ACC112 (cell line): ENCODE measurements around the gene MPZL2.

Experiments
- H2AFZ ChIP-seq: fragments of 200-600 bp; sonication (generic); one replicate; pipeline ENCODE4 v1.6.0; 2017; ENCODE audit warnings: antibody characterized with exemption, low read length; ENCODE audit not compliant: unreplicated experiment
- H3K27ac ChIP-seq: fragments of 200-600 bp; sonication (generic); 2 replicates; pipeline ENCODE4 v1.5.1; 2014; ENCODE audit warnings: low read depth, mild to moderate bottlenecking, antibody characterized with exemption, low read length, moderate library complexity
- H3K27me3 ChIP-seq: fragments of 200-600 bp; sonication (generic); 2 replicates; pipeline ENCODE4 v1.6.1; 2014; ENCODE audit warnings: mild to moderate bottlenecking, antibody characterized with exemption, low read length, moderate library complexity, mixed read lengths; ENCODE audit not compliant: insufficient read depth
- H3K36me3 ChIP-seq: fragments of 200-600 bp; sonication (generic); 2 replicates; pipeline ENCODE4 v1.6.1; 2016; ENCODE audit warnings: mild to moderate bottlenecking, antibody characterized with exemption, low read length, moderate library complexity, mixed read lengths; ENCODE audit not compliant: insufficient read depth
- H3K4me1 ChIP-seq: fragments of 200-600 bp; sonication (generic); one replicate; pipeline ENCODE4 v1.6.1; 2016; ENCODE audit warnings: low read length, mixed read lengths; ENCODE audit not compliant: insufficient read depth, unreplicated experiment, control insufficient read depth
- H3K4me3 ChIP-seq: fragments of 200-600 bp; sonication (generic); 2 replicates; pipeline ENCODE4 v1.5.1; 2014; ENCODE audit warnings: mild to moderate bottlenecking, low read depth, low read length
- H3K79me2 ChIP-seq: fragments of 200-600 bp; sonication (generic); one replicate; pipeline ENCODE4 v1.6.0; 2016; ENCODE audit warnings: low read length; ENCODE audit not compliant: control insufficient read depth, unreplicated experiment, insufficient read depth

Gene MPZL2

DNA sequence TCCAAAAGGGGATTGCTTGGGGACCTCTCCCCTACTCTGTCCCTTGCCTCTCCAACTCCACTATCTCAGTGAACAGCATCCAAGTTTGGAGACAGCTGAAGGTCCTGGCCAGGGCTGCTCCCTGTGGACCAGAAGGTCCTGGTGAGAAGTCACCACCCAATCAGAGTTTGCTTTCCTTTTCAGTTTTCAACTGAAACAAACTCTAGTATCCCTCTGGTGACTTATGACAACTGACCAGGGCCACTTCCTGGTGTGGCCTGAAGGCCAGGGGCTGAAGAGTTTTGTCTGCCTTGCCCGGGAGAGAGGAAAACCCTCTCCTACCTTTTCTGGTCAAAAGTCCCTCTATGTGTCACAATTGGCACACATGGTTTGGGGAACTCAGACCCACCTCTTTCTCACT, 44.4 kb downstream of the MPZL2 start:
- Histone ChIP-seq H3K36me3 (no peaks in the 10 kb centered on the region), H3K4me1 (no peaks in the 10 kb centered on the region), H3K27ac (no peak overlapping the region), H3K4me3 (no peak overlapping the region), H3K79me2 (no peaks in the 10 kb centered on the region), H2AFZ (no peak overlapping the region), H3K27me3 (peaks cover 89% of the 10 kb centered on the region)

DNA sequence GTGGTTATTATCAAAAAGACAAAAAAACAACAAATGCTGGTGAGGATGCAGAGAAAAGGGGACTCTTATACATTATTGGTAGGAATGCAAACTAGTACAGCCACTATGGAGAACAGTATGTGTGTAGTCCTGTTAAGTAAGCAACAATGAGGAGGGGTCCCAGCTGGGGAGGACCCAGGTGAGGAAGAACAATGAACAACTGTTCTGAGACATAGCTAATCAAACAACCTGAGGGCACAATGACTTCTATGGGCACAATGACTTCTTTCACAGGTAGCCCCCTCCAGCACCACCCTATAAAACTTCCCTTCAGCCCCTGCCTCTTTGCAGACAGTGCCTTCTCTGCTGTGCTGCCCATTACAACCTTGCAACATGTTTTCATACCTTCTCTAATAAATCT, 44.9 kb downstream of the MPZL2 start:
- Histone ChIP-seq H3K4me1 (no peaks in the 10 kb centered on the region), H3K36me3 (no peaks in the 10 kb centered on the region), H2AFZ (no peak overlapping the region), H3K27me3 (peaks cover 89% of the 10 kb centered on the region), H3K79me2 (no peaks in the 10 kb centered on the region), H3K4me3 (no peak overlapping the region), H3K27ac (no peak overlapping the region)

DNA sequence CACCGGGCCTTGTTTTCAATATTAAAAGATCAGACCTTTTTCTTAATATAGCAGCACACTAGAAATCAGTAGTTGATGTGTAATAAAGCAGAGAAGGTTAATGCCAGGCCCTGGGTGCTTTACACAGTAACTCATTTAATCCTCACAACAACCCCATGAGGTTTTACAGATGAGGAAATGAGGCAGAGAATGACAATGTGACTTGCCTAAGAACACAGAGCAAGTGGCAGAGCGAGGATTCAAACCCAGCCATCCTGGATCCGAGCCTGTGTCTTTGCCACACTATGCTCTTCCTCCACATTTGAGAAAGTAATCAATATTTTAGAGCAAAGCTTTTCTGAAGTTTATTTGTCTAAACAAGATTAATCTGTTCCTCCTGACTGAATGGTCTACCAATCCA, 46.5 kb downstream of the MPZL2 start:
- H3K79me2 ChIP-seq: no peaks in the 10 kb centered on the region
- H3K4me1 ChIP-seq: no peaks in the 10 kb centered on the region
- H3K4me3 ChIP-seq: no peak overlapping the region
- no peaks in the 10 kb centered on the region for H3K36me3 ChIP-seq
- H2AFZ ChIP-seq: no peak overlapping the region
- no peak overlapping the region for H3K27ac ChIP-seq
- H3K27me3 ChIP-seq: peaks cover 92% of the 10 kb centered on the region

DNA sequence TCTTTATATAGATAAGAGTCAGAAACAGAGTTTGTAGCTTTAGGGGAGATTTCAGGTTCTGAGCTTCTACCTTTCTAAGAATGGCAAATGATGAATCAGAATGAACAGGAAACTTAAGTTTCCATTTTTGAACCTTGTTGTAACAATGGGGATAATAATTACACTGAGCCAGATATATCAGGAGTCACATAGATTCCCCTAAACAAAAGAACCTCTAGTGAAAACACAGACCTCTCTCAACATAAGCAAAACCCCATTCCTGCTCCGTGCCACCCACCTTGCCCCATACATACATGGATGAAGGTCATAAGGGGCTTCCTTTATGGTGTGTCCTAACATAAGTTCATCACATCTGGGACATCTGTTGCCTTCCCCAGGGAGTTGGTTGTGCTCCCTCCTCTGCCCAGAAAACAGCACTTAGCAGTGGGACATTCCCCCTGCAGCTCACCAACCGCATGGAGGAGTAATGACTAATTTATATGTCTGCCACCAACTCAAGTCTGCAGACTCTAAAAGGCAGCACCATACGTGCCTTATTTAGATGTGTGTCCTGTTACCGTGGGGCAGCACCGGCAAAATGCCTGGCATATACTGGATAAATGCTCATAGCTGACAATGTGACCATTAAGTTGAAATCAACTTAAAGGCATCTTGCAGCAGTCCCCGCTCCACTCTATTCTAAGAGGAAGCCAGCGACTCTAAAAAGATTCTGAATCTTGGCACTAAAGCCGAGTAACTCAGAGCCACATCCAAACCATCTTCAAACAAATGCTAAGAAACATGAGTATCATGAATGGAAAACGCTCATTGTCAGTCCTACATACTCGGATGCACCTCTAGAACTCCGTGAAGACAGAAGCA, 47.2 kb downstream of the MPZL2 start:
- peaks cover 96% of the 10 kb centered on the region for H3K27me3 ChIP-seq
- H3K36me3 ChIP-seq: no peaks in the 10 kb centered on the region
- H3K4me3 ChIP-seq: no peak overlapping the region
- no peaks in the 10 kb centered on the region for H3K4me1 ChIP-seq
- no peaks in the 10 kb centered on the region for H3K79me2 ChIP-seq
- H3K27ac ChIP-seq: no peak overlapping the region
- no peak overlapping the region for H2AFZ ChIP-seq

DNA sequence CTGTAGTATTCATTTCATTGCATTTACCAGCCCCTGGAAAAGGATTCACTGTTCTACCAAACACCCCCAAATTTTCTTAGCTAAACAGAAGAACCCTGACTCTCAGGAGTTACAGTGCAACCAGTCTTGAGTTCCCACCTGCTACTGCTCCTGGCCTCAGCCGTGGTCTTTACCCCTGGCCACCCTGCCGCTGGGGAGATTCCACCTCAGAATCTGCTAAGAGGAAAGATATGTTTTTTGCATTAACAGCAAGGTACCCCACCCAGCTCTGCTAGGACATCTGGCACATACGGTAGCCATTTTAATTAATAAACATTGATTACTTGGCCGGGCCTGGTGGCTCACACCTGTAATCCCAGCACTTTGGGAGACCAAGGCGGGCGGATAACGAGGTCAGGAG, 48.3 kb downstream of the MPZL2 start:
- Histone ChIP-seq H3K27me3 (peaks cover 91% of the 10 kb centered on the region), H2AFZ (no peak overlapping the region), H3K79me2 (no peaks in the 10 kb centered on the region), H3K4me3 (no peak overlapping the region), H3K27ac (no peak overlapping the region), H3K4me1 (no peaks in the 10 kb centered on the region), H3K36me3 (no peaks in the 10 kb centered on the region)

DNA sequence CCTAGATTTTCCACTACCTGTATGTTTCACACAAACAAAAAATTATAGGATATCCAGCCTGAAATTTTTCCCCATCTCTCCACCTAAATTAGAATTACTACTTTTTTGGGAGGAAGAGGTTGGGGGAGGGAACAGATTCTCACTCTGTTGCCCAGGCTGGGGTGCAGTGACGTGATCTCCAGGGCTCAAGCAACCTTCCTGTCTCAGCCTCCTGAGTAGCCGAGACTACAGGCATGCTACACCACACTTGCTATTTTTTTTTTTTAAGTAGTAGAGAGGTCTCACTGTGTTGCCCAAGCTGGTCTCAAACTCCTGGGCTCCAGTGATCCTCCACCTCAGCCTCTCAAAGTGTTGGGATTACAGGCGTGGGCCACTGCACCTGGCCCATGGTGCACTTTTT, 48.8 kb downstream of the MPZL2 start:
- Histone ChIP-seq H3K36me3 (no peaks in the 10 kb centered on the region), H2AFZ (no peak overlapping the region), H3K4me3 (no peak overlapping the region), H3K27ac (no peak overlapping the region), H3K79me2 (no peaks in the 10 kb centered on the region), H3K27me3 (peaks cover 91% of the 10 kb centered on the region), H3K4me1 (no peaks in the 10 kb centered on the region)

DNA sequence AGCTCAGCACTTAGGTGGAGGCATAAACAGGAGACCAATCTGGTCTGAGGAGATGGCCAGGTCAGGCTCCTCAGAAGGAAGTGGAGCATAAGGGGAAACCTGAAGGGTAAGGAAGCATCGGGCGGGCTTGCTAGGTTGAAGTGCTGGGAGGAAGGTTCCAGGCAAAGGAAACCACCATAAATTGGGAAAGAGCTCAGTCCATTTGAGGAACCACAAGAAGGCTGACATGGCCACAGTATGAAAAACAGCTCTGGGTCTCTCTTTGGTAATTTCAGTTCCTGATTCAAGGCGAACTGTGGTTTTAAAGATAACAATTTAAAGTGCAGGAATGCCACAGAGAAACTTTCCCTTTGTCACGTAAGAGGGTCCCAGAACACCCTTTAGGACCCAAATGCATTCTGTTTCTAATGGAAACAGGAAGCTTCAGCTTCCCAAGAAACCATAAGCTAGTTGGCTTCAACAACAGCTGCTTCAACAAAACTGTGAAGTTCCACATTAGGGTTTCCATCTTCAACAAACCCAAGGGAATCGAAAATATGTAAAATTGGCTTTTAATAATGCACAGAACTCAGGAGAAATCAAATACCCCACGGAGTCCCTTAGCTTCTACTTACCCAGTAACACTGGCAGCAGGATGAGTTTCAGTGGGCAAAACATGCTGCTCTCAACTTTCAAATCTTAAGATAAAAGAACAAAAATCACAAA, 49.7 kb downstream of the MPZL2 start:
- no peaks in the 10 kb centered on the region for H3K79me2 ChIP-seq
- H3K4me3 ChIP-seq: no peak overlapping the region
- no peak overlapping the region for H3K27ac ChIP-seq
- no peaks in the 10 kb centered on the region for H3K36me3 ChIP-seq
- H3K4me1 ChIP-seq: no peaks in the 10 kb centered on the region
- H2AFZ ChIP-seq: no peak overlapping the region
- peaks cover 88% of the 10 kb centered on the region for H3K27me3 ChIP-seq

DNA sequence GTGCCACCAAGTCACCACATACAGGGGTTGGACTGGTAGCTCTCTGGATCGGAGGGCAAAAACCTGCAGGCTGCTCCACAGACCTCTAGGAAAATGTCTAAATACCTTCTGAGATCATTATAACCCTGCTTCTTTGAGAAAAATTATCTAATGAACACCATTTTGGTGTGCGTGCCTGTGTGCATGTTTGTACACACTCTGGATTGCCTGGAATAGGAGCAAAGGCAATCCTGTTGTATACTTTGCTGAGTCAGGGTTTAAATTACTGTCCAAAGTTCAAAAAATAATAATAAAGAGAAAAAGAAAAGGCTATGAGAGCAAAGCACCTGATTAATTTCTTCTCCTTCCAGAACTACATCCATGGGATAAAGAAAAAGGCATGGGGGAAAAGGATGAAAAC, 50.3 kb downstream of the MPZL2 start:
- no peak overlapping the region for H2AFZ ChIP-seq
- H3K27me3 ChIP-seq: peaks cover 88% of the 10 kb centered on the region
- no peak overlapping the region for H3K27ac ChIP-seq
- no peak overlapping the region for H3K4me3 ChIP-seq
- no peaks in the 10 kb centered on the region for H3K79me2 ChIP-seq
- no peaks in the 10 kb centered on the region for H3K36me3 ChIP-seq
- no peaks in the 10 kb centered on the region for H3K4me1 ChIP-seq

DNA sequence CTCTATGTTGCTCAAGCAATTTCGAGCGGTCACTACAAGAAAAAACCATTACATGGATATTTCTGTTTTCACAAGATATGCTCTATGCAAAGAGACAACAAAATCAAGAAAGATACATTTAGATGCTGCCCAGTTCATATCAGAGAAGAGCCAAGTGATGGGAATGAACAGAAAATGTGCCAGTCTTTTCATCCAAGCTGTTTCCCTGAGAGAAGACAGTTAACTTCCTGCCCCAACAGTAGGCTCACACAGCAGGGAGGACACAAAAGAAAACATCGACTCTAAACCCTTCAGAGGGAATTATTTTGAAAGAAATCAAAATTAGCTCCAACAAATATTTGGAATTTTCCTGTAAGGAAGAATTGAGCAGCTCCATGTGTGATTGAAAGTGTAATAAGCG, 50.9 kb downstream of the MPZL2 start:
- Histone ChIP-seq H3K4me1 (no peaks in the 10 kb centered on the region), H3K27me3 (peaks cover 88% of the 10 kb centered on the region), H3K4me3 (no peak overlapping the region), H3K79me2 (no peaks in the 10 kb centered on the region), H3K27ac (no peak overlapping the region), H2AFZ (no peak overlapping the region), H3K36me3 (no peaks in the 10 kb centered on the region)

DNA sequence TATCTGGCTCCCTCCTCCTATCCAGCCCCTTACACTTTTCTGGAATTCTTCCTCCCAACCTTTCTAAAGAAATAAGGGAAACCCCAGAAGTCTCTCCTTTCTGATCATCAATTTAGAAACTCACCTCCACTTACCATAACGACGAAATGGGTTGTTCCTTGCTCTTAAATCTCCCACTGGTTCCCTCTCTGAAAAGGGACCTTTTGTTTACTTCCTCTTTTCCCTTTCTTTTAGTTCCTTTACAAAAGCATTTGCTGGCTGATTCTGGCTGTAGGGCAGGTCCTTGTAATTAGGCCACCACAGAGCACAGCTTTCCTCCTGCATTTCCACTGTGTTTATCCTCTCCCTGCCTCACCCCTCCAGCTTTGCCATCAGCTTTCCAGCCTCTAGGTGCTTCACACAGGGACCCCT, 51.3 kb downstream of the MPZL2 start:
- no peak overlapping the region for H2AFZ ChIP-seq
- no peak overlapping the region for H3K4me3 ChIP-seq
- H3K27ac ChIP-seq: no peak overlapping the region
- H3K27me3 ChIP-seq: peaks cover 91% of the 10 kb centered on the region
- H3K79me2 ChIP-seq: no peaks in the 10 kb centered on the region
- H3K36me3 ChIP-seq: no peaks in the 10 kb centered on the region
- H3K4me1 ChIP-seq: no peaks in the 10 kb centered on the region
